GM18511 (cell line): ENCODE data around the gene RPL10A.
"Not testable (repeated sequence)": the region's sequence is repeated elsewhere in the genome, so short reads cannot be mapped to it uniquely, and the experiment has no call there.

Experiments
- ATAC-seq: cut with Tn5 transposase; IDR thresholded peaks from one replicate; pipeline ENCODE4 v1.9.1; 2021; ENCODE audit warnings: mild to moderate bottlenecking, moderate library complexity; ENCODE audit not compliant: unreplicated experiment

The RPL10A gene

DNA sequence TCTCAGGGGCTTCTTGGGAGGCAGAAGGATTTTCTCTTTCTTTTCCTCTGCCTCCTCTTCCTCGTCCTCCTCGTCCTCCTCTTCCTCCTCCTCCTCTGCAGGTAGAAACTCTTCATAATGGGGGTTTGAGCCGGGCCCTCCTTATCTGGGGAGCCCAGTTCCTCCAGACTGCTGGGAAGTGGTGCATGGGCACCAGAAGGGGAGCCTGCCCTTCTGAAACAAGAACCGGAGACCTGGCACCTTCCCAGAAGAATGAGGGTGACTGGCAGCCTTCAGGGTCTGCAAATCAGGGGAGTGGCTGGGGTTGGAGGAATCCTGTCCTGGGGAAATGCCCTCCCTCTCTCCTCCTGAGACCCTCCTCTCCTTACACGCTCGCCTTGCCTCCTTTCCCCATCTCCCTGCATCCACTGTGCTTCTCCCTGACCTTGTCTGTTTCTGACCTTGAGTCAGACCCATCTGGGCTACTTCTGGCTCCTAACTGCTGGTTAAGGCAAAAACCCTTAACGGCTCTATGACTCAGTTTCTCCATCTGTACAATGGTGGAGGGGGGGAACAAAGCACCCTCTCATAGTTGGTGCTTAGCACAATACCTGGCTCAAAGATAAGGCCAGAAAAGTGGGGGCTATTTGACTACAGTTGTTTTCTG is 42.8 kb downstream of the RPL10A start:
- ATAC-seq, result no peak

DNA sequence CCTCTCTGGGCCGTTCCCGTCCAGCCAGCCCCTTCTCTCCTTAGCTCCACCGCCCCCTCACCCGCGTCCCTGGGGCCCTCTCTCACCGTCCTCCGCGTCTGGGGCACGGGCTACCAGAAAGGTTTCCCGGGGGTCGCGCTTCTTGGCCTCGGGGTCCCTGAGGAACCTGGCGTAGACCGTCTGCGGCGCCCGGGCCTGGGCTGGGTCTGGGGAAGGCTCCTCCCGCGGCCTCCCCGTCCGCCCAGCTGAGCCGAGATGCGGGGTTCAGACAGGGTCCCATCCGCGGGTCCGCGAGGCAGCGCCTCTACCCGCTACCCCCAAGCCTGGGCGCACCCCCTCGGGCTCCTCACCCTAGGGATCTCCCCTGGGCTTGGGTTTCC is 43.4 kb downstream of the RPL10A start:
- no peak for ATAC-seq

DNA sequence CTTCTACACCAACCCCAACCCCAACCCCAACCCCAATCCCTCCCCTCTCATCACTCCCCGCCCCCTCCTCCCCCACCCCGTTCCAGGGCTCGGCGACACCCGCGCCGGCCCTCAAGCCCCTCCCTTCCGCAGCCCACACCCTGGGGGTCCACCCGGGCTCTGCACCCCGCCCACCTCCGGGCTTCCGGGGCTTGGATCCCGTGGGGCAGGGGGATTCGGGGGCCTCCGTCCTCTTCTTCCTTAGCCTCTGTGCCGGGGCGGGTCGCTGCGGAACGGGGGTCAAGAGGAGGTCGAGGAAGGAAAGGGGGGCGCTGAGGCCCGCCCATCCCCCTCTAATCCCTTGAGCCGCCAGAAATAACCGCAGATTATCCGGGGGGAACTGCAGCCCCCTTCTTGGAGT is 43.8 kb downstream of the RPL10A start:
- no peak for ATAC-seq

DNA sequence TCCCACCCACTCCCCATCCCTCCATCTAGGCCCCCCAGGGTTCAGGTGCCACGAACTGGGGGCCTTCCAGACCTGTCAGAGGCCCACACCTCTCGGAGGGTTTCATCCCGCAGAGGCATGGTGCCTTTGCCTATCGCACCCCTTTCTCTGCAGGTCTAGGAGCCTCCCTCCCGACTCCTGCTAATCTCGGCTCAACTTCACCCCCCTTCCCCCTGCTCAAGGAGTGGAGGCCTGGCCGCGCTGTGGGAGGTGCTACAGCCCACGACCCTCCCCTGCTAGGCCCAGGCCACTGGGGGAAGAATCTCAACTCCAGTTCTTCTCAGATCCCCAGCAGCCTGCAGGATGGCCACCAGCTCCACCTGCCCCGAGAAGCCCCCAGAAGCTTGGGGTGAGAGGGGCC is 44.5 kb downstream of the RPL10A start, which contains the start of gene TULP1:
TSS of gene TULP1 (minus strand) at position 157 of the 400 bp plus-strand sequence. CDS start at position 119, 38 bp downstream.
- ATAC-seq, result no peak

DNA sequence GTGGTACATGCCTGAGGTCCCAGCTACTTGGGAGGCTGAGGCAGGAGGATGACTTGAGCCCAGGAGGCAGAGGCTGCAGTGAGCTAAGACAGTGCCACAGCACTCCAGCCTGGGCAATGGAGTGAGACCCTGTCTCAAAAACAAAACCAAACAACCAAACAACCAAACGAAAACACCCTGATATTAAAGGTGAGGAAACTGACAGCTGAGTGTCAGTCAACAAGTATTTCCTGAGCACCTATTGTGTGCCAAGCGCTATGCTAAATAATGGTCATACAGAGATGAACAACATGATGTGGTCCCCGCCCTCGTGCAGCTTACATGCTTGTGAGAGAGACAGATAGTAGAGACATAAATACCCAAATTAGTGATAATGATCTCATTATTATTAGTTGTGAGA is 46.4 kb downstream of the RPL10A start:
- no peak for ATAC-seq

DNA sequence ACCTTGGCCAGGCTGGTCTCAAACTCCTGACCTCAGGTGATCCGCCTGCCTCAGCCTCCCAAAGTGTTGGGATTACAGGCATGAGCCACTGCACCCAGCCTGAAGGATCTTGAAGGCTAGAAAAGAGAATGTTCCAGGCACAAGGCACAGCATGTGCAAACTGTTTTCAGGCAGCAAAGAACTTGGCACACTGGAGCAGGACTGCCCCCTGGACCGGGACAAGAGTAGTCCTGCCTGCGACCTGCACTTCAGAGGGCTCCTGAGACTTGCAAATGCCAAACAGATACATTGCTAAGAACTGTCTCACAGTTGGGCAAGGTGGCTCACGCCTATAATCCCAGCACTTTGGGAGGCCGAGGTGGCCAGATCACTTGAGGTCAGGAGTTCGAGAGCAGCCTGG is 47.7 kb downstream of the RPL10A start:
- ATAC-seq, result not testable (repeated sequence)

DNA sequence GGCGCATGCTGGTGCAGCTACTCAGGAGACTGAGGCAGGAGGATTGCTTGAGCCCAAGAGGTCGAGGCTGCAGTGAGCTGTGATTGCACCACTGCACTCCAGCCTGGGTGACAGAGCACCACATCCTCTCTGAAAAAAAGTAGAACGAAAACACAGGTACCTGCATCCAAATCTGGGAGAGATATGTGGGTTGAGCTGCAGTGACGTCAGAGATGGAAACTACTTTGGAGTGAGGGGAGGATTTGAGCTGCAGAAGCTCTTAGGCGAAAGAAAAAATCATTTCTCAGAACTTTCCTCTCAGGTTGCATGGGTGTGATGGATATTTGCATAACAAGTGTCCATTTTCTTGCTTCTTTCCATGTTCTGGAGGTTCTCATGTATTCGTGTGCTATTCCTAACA is 48.5 kb downstream of the RPL10A start:
- ATAC-seq, result no peak

DNA sequence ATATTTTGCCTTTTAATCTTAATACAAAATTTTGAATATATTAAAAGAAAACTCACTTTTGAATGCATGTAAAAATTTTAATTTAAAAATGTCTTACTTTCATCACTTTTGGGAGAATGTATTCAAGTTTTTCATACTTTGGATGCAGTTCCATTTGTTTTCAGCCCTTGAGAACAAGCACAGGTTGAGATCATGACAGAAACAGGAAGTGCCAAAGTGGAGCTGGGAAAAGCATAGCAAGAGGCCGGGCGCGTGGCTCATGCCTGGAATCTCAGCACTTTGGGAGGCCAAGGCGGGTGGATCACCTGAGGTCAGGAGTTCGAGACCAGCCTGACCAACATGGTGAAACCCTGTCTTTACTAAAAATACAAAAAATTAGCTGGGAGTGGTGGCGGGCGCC is 49.8 kb downstream of the RPL10A start:
- ATAC-seq, result not testable (repeated sequence)

DNA sequence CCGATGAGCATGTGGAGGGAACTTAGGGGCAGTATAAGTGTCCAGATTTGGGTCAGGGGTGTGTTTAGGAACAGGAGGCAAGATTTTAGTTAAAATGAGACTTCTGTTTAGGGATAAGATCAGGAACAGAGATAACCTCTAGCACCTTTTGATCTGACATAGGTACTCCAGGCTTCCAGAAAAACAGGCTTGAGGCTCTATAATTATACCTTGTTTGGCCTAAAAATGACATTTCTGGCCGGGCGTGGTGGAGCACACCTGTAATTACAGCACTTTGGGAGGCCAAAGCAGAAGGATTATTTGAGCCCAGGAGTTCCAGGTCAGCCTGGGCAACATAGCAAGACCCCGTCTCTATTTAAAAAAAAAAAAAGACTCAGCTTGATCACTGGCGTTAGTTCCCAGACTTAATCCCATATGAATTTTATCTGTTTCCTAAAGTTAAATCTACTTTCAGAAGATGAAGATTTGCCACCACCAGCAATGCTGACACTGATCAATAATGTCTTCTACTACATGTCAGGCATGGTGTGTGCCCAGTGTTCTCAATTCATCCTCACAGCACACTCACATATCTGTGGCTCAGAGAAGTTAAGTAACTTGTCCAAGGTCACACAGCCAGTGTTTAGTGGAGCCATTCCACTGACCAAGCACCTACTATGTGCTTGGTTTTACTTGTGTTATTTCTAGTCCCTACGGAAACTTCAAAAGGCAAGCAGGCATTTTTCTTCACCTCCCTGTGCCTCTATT is 50.5 kb downstream of the RPL10A start:
- ATAC-seq, result no peak

DNA sequence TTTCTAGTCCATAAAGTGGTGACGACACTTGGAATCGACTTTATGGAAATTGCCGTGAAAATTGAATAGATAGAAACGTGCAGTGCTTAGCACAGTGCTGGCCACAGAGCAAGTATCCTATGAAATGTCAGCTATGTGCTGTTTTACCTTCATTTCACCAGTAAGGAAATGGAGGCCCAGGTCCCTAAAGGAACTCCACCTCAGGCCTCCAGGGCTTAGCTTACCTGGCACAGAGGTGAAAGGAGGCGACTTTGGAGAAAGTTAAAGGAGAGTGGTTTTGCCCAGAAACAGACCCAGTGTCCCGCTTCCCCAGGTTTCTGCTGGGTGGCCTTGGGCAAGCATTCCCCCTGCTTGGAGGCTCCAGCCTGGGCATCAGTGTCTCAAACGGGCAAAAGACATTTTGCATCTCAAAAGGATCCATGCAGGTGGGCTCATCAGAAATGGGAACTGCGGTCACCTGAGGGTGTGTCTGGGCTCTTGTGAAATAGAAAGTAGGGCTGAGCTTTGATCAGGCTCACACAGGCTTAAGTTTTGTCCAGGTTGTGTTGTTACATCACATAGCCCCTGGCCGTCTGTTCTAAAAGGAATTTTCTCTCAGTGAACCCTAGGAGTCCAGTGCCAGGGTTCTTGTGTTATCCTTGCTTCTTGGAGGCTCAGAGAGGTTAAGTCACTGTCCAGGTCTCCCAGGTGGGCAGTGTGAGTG is 51.3 kb downstream of the RPL10A start:
- no peak for ATAC-seq
